Peyer's patch (tissue), 4 donors: ENCODE measurements around the gene ELMOD1. TPM values are rescaled to one million over a fixed set of nuclear protein-coding genes. Genes with fewer than 3 reads are reported as not detected.

Experiments used
- DNase-seq, 3 donors: peaks; one replicate each; pipeline ENCODE4 v3.0.0-alpha.2; 2017 to 2019
- H3K27ac ChIP-seq, 4 donors: fragments of 200-600 bp; sonication (generic); one replicate each; pipeline ENCODE4 v1.5.1; 2016 to 2019
- H3K27me3 ChIP-seq, 2 donors: fragments of 200-600 bp; sonication (generic); one replicate each; pipeline ENCODE4 v1.5.1; 2019
- H3K36me3 ChIP-seq, 3 donors: fragments of 200-600 bp; sonication (generic); one replicate each; pipeline ENCODE4 v1.5.1; 2016 to 2019
- H3K4me1 ChIP-seq, 4 donors: fragments of 200-600 bp; sonication (generic); one replicate each; pipeline ENCODE4 v1.5.1; 2016 to 2019
- H3K4me3 ChIP-seq, 4 donors: fragments of 200-600 bp; sonication (generic); 1 replicate in 3 of 4; 2 replicates in 1 of 4; pipeline ENCODE4 v1.5.1; 2016 to 2019; ENCODE audit warnings: mild to moderate bottlenecking in 1 of 4
- H3K9me3 ChIP-seq, 4 donors: fragments of 200-600 bp; sonication (generic); one replicate each; pipeline ENCODE4 v1.5.1; 2016 to 2019; ENCODE audit warnings: mild to moderate bottlenecking in 1 of 4
- POLR2A ChIP-seq, 2 donors: fragments of 450-650 bp; IDR thresholded peaks; one replicate each; pipeline ENCODE4 v1.5.1; 2017; ENCODE audit warnings: antibody characterized with exemption in 2 of 2, mild to moderate bottlenecking in 2 of 2, moderate library complexity in 2 of 2
- total RNA-seq, 4 donors: library from RNA; depleted of rRNA; stranded (reverse); fragments of >200 nt; gene quantifications; one replicate each; pipeline ENCODE4 v1.1.0, GENCODE V29; 2016
- TF ChIP-seq, protein P1 (sequence below), 6 experiments: fragments of 450-650 bp in 4 of 6; fragments of 200-600 bp in 2 of 6; sonication (generic) in 1 of 6; IDR thresholded peaks; one replicate each; pipeline ENCODE4 v1.5.1; 2017 to 2019; ENCODE audit warnings: antibody characterized with exemption in 6 of 6, mild to moderate bottlenecking in 3 of 6, moderate library complexity in 1 of 6

ELMOD1 gene
- total RNA-seq, 4 donors from 2014 or later, result not detected

DNA sequence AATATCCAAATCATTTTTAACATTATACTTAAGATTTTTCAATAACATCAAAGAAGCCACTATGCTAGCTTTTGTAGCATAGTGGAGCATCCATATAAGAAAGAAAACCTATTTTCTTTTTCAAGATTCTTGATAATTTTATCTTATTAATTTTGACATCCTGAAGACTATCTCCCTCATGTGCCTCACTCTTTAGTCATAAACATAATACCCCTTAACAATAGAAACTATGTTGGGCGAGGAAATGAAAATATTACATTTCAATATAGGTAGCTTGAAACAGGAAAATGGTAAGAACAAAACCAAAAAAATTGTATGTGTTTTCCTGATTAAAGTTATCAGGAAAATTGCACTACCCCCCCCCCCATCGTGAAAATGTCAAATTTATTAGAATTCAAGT, 40.1 kb downstream of the ELMOD1 start:
- Histone ChIP-seq H3K4me1 (no peaks in the 10 kb centered on the region), H3K36me3 (no peaks in the 10 kb centered on the region), H3K4me3 (no peak overlapping the region), H3K27me3 (no peaks in the 10 kb centered on the region), H3K27ac (no peak overlapping the region), H3K9me3 (no peaks in the 10 kb centered on the region)
- TF ChIP-seq, protein P1, sequence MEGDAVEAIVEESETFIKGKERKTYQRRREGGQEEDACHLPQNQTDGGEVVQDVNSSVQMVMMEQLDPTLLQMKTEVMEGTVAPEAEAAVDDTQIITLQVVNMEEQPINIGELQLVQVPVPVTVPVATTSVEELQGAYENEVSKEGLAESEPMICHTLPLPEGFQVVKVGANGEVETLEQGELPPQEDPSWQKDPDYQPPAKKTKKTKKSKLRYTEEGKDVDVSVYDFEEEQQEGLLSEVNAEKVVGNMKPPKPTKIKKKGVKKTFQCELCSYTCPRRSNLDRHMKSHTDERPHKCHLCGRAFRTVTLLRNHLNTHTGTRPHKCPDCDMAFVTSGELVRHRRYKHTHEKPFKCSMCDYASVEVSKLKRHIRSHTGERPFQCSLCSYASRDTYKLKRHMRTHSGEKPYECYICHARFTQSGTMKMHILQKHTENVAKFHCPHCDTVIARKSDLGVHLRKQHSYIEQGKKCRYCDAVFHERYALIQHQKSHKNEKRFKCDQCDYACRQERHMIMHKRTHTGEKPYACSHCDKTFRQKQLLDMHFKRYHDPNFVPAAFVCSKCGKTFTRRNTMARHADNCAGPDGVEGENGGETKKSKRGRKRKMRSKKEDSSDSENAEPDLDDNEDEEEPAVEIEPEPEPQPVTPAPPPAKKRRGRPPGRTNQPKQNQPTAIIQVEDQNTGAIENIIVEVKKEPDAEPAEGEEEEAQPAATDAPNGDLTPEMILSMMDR (IDR thresholded peaks at IDR 0.05), result no peak
- TF ChIP-seq POLR2A (IDR thresholded peaks at IDR 0.05), result no peak
- no peak for DNase-seq

DNA sequence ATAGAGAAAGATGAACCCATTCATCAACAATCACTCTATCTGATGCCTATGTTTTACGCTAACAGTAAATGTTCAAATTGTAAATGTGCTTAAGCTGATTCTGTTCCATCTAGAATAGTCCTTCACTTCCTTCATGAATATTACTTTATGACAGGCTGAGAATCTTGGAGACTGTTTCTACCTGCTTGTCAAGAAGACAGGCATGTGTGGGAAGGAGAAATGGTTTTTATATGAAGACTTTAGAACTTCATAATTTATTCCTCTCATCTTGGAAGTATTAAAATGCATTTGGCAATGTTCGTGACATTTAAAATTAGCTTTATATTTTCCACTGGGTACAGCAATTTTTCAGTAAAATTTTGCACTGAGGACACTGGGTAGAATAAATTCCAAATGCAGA, 41.0 kb downstream of the ELMOD1 start:
- no peaks in the 10 kb centered on the region for H3K36me3 ChIP-seq
- TF ChIP-seq POLR2A (IDR thresholded peaks at IDR 0.05), result no peak
- TF ChIP-seq, protein P1 (IDR thresholded peaks at IDR 0.05), result no peak
- H3K27ac ChIP-seq, result no peak overlapping the region
- H3K9me3 ChIP-seq, result no peaks in the 10 kb centered on the region
- H3K27me3 ChIP-seq, result no peaks in the 10 kb centered on the region
- H3K4me1 ChIP-seq, result no peaks in the 10 kb centered on the region
- no peak overlapping the region for H3K4me3 ChIP-seq
- no peak for DNase-seq

DNA sequence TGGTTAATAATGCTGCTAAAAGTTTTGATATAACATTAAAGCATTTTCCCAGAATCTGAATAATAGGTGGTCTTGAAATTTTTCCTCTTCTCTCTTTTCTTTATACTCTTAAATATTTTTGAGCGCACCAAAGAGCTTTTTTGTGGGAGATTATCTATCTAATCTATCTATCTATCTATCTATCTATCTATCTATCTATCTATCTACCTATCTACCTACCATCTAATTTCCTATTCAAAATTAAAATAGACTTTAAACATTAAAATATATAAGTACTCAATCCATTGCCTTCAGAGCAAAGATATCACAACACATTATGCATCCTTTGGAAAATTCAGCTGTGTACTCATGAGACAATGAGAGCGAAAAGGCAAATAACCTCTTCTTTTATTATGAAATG, 55.8 kb downstream of the ELMOD1 start:
- Histone ChIP-seq H3K27ac (no peak overlapping the region), H3K4me3 (no peak overlapping the region), H3K4me1 (no peaks in the 10 kb centered on the region), H3K9me3 (no peaks in the 10 kb centered on the region), H3K36me3 (no peaks in the 10 kb centered on the region), H3K27me3 (no peaks in the 10 kb centered on the region)
- DNase-seq, result no peak
- no peak for TF ChIP-seq POLR2A (IDR thresholded peaks at IDR 0.05)
- TF ChIP-seq, protein P1 (IDR thresholded peaks at IDR 0.05), result no peak

DNA sequence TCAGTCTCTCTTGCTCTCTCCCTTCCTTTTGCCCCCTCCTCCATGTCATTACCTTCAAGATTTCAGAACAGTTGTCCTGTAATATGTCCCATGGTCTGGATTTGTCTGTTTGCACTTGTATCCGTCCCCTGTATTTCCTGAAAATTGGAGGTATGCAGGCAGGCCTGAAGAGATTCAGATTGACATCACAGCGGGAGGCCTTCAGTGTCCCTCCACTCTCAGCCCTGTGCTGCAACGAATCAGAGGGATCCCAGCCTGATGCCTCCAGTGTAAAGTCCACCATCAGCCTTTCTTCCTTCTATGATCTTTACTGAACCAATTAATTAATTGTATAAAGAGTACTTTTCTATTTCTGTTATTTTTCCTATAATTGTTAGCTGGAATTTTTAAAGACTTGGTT, 57.3 kb downstream of the ELMOD1 start:
- no peak overlapping the region for H3K27ac ChIP-seq
- no peak for DNase-seq
- H3K27me3 ChIP-seq, result no peaks in the 10 kb centered on the region
- TF ChIP-seq, protein P1 (IDR thresholded peaks at IDR 0.05), result no peak
- no peak for TF ChIP-seq POLR2A (IDR thresholded peaks at IDR 0.05)
- no peak overlapping the region for H3K4me3 ChIP-seq
- no peaks in the 10 kb centered on the region for H3K36me3 ChIP-seq
- no peaks in the 10 kb centered on the region for H3K9me3 ChIP-seq
- H3K4me1 ChIP-seq, result no peaks in the 10 kb centered on the region

DNA sequence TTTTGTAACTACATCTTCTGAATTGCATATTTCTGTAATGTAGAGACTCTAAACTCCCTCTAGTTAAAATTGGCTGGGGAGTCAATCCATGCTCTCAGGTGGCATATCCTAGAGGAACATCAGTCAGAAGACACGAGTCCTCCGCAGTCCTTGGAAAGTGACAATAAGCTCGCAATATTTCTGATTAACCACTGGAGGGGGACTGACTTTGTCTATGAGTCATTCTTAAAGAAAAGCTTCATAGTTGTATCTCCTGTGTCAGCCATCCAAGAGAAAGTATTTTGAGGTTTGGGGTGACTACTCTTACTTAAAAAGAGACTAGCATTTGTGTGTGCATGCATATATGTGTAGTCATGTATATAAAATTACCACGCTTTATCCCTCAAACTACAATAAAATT, 60.7 kb downstream of the ELMOD1 start:
- TF ChIP-seq, protein P1 (IDR thresholded peaks at IDR 0.05), result no peak
- no peak for TF ChIP-seq POLR2A (IDR thresholded peaks at IDR 0.05)
- Histone ChIP-seq H3K4me1 (no peaks in the 10 kb centered on the region), H3K36me3 (no peaks in the 10 kb centered on the region), H3K27ac (no peak overlapping the region), H3K4me3 (no peak overlapping the region), H3K27me3 (no peaks in the 10 kb centered on the region), H3K9me3 (no peaks in the 10 kb centered on the region)
- no peak for DNase-seq

DNA sequence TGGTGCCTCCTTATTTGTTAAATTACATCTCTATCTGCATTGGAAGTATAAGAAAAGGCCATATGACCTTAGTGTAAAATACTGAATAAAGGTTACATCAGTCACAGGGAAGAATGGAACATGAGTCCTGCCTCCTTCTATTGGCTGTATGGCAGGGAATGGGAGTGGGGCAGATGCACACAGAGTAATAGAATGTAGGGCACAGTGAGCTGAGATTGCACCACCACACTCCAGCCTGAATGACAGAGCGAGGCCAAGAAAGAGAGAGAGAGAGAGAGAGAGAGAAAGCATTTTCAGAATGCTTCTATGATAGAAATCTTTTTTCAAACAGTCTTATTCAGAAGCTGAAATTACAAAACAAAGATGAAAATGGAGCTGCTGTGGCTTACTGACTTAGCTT, 62.1 kb downstream of the ELMOD1 start:
- H3K4me1 ChIP-seq, result no peaks in the 10 kb centered on the region
- TF ChIP-seq POLR2A (IDR thresholded peaks at IDR 0.05), result no peak
- TF ChIP-seq, protein P1 (IDR thresholded peaks at IDR 0.05), result no peak
- no peaks in the 10 kb centered on the region for H3K27me3 ChIP-seq
- H3K36me3 ChIP-seq, result no peaks in the 10 kb centered on the region
- no peaks in the 10 kb centered on the region for H3K9me3 ChIP-seq
- DNase-seq, result no peak
- H3K4me3 ChIP-seq, result no peak overlapping the region
- H3K27ac ChIP-seq, result no peak overlapping the region
